Left renal pelvis (tissue), 4 donors: Measurements from ENCODE around the gene BRME1. TPM values are rescaled to one million over a fixed set of nuclear protein-coding genes. Genes with fewer than 3 reads are reported as not detected.
"Not testable (repeated sequence)": the region's sequence is repeated elsewhere in the genome, so short reads cannot be mapped to it uniquely, and the experiment has no call there.

ENCODE experiments used
- DNase-seq, 4 donors: peaks; one replicate each; pipeline ENCODE4 v3.0.0-alpha.2; 2013; ENCODE audit warnings: low read depth in 4 of 4, low spot score in 3 of 4
- polyA plus RNA-seq, 4 donors: library from polyadenylated mRNA; unstranded; fragments of 120-200 nt; gene quantifications; one replicate each; pipeline ENCODE4 v1.2.1, GENCODE V29; 2013; ENCODE audit not compliant: insufficient read length in 4 of 4

BRME1 gene
- polyA plus RNA-seq, 4 donors, result 4.8 to 8.9 (median 6.0) TPM

GRCh38 chr19:13929340-13929739 is 23.4 kb upstream of the BRME1 start:
- no peak for DNase-seq

GRCh38 chr19:13926715-13927114 is 20.8 kb upstream of the BRME1 start:
- no peak for DNase-seq

GRCh38 chr19:13926010-13926409 is 20.1 kb upstream of the BRME1 start:
- no peak for DNase-seq

- DNase-seq, result no peak
These were observed 17.5 kb upstream of the BRME1 start for GRCh38 chr19:13923194-13923987.

- DNase-seq, result not testable (repeated sequence)
These were observed 16.2 kb upstream of the BRME1 start for GRCh38 chr19:13922118-13922517.

- no peak for DNase-seq
These were observed 15.2 kb upstream of the BRME1 start for GRCh38 chr19:13920940-13921747.

GRCh38 chr19:13920524-13920923 is 14.6 kb upstream of the BRME1 start:
- DNase-seq, result no peak

- no peak for DNase-seq
These were observed 13.0 kb upstream of the BRME1 start for GRCh38 chr19:13918726-13919411.

GRCh38 chr19:13917888-13918406 is 12.0 kb upstream of the BRME1 start:
- DNase-seq, result no peak

- DNase-seq, result no peak
These were observed 8.9 kb upstream of the BRME1 start for GRCh38 chr19:13914777-13915176.

GRCh38 chr19:13913352-13913751 is 7.4 kb upstream of the BRME1 start:
- DNase-seq, result no peak

GRCh38 chr19:13909430-13909829 is 3.5 kb upstream of the BRME1 start:
- no peak for DNase-seq

GRCh38 chr19:13908674-13909073 is 2.8 kb upstream of the BRME1 start:
- no peak for DNase-seq

- DNase-seq, result no peak
These were observed 993 bp upstream of the BRME1 start for GRCh38 chr19:13906910-13907309.

GRCh38 chr19:13906521-13906904 is 596 bp upstream of the BRME1 start:
- DNase-seq, result no peak

GRCh38 chr19:13902993-13903555 is 2.8 kb downstream of the BRME1 start:
- DNase-seq, result no peak

GRCh38 chr19:13899912-13900584 is 5.9 kb downstream of the BRME1 start:
- no peak for DNase-seq

- DNase-seq, result no peak
These were observed 6.5 kb downstream of the BRME1 start for GRCh38 chr19:13899393-13899792.

GRCh38 chr19:13896227-13896626 is 9.7 kb downstream of the BRME1 start:
- DNase-seq, result no peak

- no peak for DNase-seq
These were observed 11.4 kb downstream of the BRME1 start for GRCh38 chr19:13894552-13894951.
